ENCODE measurements around the gene DYNLRB2. TPM values are rescaled to one million over a fixed set of nuclear protein-coding genes. Genes with fewer than 3 reads are reported as not detected.

Gene DYNLRB2
- total and polyA plus RNA-seq, 4 donors: 1.4 TPM; not detected in 3

DNA sequence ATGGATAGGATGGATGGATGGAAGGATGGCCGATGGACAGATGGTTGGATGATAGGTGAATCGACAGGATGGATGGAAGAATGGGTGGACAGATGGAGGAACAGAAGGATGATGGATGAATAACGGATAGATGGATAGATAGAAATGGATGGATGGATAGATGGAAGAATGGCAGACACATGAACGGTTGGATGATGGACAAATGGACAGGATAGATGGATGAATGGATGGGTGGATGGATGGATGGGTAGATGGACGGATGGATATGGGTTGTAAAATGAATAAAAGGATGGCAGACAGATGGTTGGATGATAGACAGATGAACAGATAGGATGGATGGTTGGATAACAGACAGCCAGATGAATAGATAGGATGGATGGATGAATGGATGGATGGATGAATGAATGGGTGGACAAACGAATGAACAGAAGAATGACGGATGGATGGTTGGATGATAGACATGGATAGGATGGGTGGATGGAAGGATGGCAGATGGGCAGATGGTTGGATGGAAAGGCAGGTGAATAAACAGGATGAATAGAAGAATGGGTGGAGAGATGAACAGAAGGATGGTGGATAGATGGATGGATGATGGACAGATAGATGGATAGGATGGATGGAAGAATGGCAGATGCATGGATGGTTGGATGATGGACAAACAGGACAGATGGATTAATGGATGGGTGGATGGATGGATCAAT is 55.9 kb downstream of the DYNLRB2 start:
- 83 to 89% methylated on average over 7 of the region's 7 CpGs for WGBS, 2 donors
- H3K9me3 ChIP-seq (ENCODE audit: control insufficient read depth, low read length): no peaks in the 10 kb centered on the region
- no peak overlapping the region for H3K27ac ChIP-seq (ENCODE audit: low read depth in 1 of 2, low read length in 2 of 2)
- no peaks in the 10 kb centered on the region for H3K4me1 ChIP-seq (ENCODE audit: control insufficient read depth in 1 of 2, insufficient read depth in 2 of 2, low read length in 2 of 2)
- intact Hi-C loops (cut with DNase I): no loop called here
- DNase-seq (no peak), ATAC-seq (ENCODE audit: low FRiP score) (no peak)
- no peaks in the 10 kb centered on the region for H3K36me3 ChIP-seq (ENCODE audit: control insufficient read depth in 1 of 2, insufficient read depth in 2 of 2, low read length in 1 of 2)
- no peaks in the 10 kb centered on the region for H3K27me3 ChIP-seq (ENCODE audit: control insufficient read depth in 1 of 2, insufficient read depth in 2 of 2, low read length in 1 of 2)
- no peak overlapping the region for H3K4me3 ChIP-seq (ENCODE audit: low read length in 2 of 2)

DNA sequence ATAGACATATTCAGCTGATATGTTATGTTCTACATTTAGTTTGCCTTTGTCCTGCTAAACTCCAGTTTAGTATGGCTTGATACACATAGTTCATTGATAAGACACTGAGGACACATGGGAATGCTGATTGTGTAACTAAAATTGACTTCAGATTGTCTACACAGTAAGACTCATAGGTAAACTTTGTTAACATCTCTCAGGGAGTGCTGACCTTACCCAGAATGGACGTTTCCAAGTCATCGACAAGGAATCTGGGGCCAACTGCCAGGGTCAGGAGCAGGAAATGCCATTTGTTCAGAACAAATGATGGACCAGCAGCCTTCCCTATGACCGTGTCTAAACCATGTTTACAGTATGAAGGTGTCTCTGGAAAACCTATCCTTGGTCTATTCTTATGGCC is 58.7 kb downstream of the DYNLRB2 start:
- intact Hi-C loops (cut with DNase I): no loop called here
- Histone ChIP-seq H3K4me3 (ENCODE audit: low read length in 2 of 2) (no peak overlapping the region), H3K27me3 (ENCODE audit: control insufficient read depth in 1 of 2, insufficient read depth in 2 of 2, low read length in 1 of 2) (no peaks in the 10 kb centered on the region), H3K9me3 (ENCODE audit: control insufficient read depth, low read length) (no peaks in the 10 kb centered on the region), H3K4me1 (ENCODE audit: control insufficient read depth in 1 of 2, insufficient read depth in 2 of 2, low read length in 2 of 2) (no peaks in the 10 kb centered on the region), H3K27ac (ENCODE audit: low read depth in 1 of 2, low read length in 2 of 2) (no peak overlapping the region), H3K36me3 (ENCODE audit: control insufficient read depth in 1 of 2, insufficient read depth in 2 of 2, low read length in 1 of 2) (no peaks in the 10 kb centered on the region)
- ATAC-seq (ENCODE audit: low FRiP score) (no peak), DNase-seq (no peak)
- WGBS, 2 donors: 36 to 59% methylated on average over 3 of the region's 3 CpGs

Data from aorta (tissue), 5 donors.